ENCODE measurements around the gene RTN4.

RTN4 gene, protein sequence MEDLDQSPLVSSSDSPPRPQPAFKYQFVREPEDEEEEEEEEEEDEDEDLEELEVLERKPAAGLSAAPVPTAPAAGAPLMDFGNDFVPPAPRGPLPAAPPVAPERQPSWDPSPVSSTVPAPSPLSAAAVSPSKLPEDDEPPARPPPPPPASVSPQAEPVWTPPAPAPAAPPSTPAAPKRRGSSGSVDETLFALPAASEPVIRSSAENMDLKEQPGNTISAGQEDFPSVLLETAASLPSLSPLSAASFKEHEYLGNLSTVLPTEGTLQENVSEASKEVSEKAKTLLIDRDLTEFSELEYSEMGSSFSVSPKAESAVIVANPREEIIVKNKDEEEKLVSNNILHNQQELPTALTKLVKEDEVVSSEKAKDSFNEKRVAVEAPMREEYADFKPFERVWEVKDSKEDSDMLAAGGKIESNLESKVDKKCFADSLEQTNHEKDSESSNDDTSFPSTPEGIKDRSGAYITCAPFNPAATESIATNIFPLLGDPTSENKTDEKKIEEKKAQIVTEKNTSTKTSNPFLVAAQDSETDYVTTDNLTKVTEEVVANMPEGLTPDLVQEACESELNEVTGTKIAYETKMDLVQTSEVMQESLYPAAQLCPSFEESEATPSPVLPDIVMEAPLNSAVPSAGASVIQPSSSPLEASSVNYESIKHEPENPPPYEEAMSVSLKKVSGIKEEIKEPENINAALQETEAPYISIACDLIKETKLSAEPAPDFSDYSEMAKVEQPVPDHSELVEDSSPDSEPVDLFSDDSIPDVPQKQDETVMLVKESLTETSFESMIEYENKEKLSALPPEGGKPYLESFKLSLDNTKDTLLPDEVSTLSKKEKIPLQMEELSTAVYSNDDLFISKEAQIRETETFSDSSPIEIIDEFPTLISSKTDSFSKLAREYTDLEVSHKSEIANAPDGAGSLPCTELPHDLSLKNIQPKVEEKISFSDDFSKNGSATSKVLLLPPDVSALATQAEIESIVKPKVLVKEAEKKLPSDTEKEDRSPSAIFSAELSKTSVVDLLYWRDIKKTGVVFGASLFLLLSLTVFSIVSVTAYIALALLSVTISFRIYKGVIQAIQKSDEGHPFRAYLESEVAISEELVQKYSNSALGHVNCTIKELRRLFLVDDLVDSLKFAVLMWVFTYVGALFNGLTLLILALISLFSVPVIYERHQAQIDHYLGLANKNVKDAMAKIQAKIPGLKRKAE

DNA sequence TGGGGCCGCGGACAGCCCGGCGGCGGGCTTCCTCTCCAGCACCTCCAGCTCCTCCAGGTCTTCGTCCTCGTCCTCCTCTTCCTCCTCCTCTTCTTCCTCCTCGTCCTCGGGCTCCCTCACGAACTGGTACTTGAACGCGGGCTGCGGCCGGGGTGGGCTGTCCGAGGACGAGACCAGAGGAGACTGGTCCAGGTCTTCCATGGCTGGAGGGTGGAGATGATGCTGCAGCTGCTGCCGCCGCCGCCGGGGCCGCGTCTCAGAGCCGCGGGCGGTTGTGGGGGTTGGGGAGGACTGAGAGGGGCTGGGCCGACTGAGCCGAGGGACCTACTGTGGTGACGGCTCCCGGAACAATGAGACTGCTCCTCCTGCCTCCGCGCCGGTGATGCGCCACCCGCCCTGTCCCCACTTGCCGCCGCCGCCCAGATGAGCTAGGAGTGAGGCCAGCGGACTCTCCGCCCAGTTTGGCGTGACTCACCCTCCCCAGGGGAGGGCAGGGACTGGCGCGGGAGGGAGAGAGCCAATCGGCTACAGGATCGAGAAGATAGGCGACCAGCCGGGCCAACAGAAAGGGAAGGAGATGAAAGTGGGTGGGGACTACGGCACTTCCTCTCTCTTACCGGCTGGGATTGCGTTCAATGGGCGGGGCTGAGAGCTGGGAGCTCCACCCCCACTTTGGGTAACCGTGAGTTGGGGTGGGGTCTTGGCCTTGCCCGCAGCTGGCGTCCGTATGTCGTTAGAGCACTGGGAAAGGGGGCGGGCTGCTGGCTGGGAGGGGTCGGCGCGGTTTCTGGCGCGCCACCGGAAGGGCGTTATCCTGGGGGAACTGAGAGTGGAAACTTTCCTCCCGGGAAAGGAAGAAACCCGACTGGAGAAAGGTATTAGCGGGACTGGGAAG is at the start of gene RTN4:
TSS of gene RTN4 (minus strand) at position 352 of the 895 bp plus-strand sequence. CDS start at position 201, 151 bp downstream.
- TF ChIP-seq ZFP3 (CRISPR knock-in tag; IDR thresholded peaks at IDR 0.05) (no peak), ZC3H10 (CRISPR knock-in tag; IDR thresholded peaks at IDR 0.05) (no peak), ZNF70 (CRISPR knock-in tag; IDR thresholded peaks at IDR 0.05) (no peak), ARNTL (CRISPR knock-in tag; IDR thresholded peaks at IDR 0.05; ENCODE audit: borderline replicate concordance, low read depth) (no peak), OSR1 (CRISPR knock-in tag; IDR thresholded peaks at IDR 0.05) (no peak), TOX (CRISPR knock-in tag; IDR thresholded peaks at IDR 0.05; ENCODE audit: borderline replicate concordance) (no peak), ESRRG (CRISPR knock-in tag; IDR thresholded peaks at IDR 0.05) (no peak), ZNF565 (CRISPR knock-in tag; conservative IDR thresholded peaks at IDR 0.05; ENCODE audit: low read depth) (no peak), BACH2 (CRISPR knock-in tag; IDR thresholded peaks at IDR 0.05; ENCODE audit: borderline replicate concordance) (no peak), PPARA (CRISPR knock-in tag; IDR thresholded peaks at IDR 0.05; ENCODE audit: borderline replicate concordance) (no peak), ZNF8 (CRISPR knock-in tag; IDR thresholded peaks at IDR 0.05) (no peak), TCF4 (CRISPR knock-in tag; IDR thresholded peaks at IDR 0.05; ENCODE audit: borderline replicate concordance) (no peak), ISL1 (CRISPR knock-in tag; IDR thresholded peaks at IDR 0.05) (no peak), TSHZ2 (CRISPR knock-in tag; IDR thresholded peaks at IDR 0.05) (no peak), RARB (CRISPR knock-in tag; IDR thresholded peaks at IDR 0.05) (no peak), SNAI2 (CRISPR knock-in tag; IDR thresholded peaks at IDR 0.05) (no peak), CSDC2 (CRISPR knock-in tag; IDR thresholded peaks at IDR 0.05) (no peak), PATZ1 (CRISPR knock-in tag; IDR thresholded peaks at IDR 0.05; ENCODE audit: borderline replicate concordance) (no peak), GLIS3 (CRISPR knock-in tag; IDR thresholded peaks at IDR 0.05) (no peak)
- peak; percentile 83 for ATAC-seq

DNA sequence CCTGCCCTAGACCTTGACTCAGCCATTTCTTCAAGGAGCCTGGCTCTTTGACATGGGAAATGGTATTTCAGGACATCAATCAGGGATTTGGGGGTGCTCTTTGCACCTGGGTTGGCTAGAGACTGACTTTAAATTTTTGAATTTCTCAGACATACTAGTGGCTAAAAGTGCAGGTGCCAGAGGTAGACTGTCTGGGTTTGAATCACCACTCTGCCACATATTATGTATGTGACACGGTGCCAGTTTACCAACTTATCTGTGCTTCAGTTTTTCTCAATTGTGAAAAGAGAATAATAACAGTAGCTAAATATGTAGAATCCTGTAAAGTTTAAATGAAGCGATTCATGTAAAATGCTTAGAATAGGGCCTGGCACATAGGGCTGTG is 49.2 kb upstream of the RTN4 start:
- TF ChIP-seq TCF4 (CRISPR knock-in tag; IDR thresholded peaks at IDR 0.05; ENCODE audit: borderline replicate concordance) (no peak), POU6F1 (CRISPR knock-in tag; IDR thresholded peaks at IDR 0.05; ENCODE audit: borderline replicate concordance, low read depth) (no peak), CSDC2 (CRISPR knock-in tag; IDR thresholded peaks at IDR 0.05) (no peak), ARNTL (CRISPR knock-in tag; IDR thresholded peaks at IDR 0.05; ENCODE audit: borderline replicate concordance, low read depth) (no peak), ZNF565 (CRISPR knock-in tag; conservative IDR thresholded peaks at IDR 0.05; ENCODE audit: low read depth) (no peak), ESRRG (CRISPR knock-in tag; IDR thresholded peaks at IDR 0.05) (no peak), ZC3H10 (CRISPR knock-in tag; IDR thresholded peaks at IDR 0.05) (no peak), ZFP3 (CRISPR knock-in tag; IDR thresholded peaks at IDR 0.05) (no peak), OSR1 (CRISPR knock-in tag; IDR thresholded peaks at IDR 0.05) (no peak), RARB (CRISPR knock-in tag; IDR thresholded peaks at IDR 0.05) (no peak)
- TF ChIP-seq, protein P1, sequence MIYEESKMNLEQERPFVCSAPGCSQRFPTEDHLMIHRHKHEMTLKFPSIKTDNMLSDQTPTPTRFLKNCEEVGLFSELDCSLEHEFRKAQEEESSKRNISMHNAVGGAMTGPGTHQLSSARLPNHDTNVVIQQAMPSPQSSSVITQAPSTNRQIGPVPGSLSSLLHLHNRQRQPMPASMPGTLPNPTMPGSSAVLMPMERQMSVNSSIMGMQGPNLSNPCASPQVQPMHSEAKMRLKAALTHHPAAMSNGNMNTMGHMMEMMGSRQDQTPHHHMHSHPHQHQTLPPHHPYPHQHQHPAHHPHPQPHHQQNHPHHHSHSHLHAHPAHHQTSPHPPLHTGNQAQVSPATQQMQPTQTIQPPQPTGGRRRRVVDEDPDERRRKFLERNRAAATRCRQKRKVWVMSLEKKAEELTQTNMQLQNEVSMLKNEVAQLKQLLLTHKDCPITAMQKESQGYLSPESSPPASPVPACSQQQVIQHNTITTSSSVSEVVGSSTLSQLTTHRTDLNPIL (CRISPR knock-in tag; IDR thresholded peaks at IDR 0.05; ENCODE audit: low read depth): no peak
- no peak for ATAC-seq
